ENCODE results near the gene SELENON.

Gene SELENON

GRCh38 chr1:25844536-25845337 lies 44.7 kb downstream of the SELENON start:
- TF ChIP-seq ZSCAN23 (tag by site-specific recombination; IDR thresholded peaks at IDR 0.05) (no peak), SCRT2 (tag by site-specific recombination; IDR thresholded peaks at IDR 0.05) (peak; percentile 58)
- ChIA-PET CTCF (interaction anchor here (0.6 to 2.0 kb wide), 7 partner anchors 9 to 379 kb away, joined by 3 to 9 read pairs (median 4); no protein-coding TSS in a partner anchor), POLR2A (interaction anchor here (0.6 to 1.5 kb wide), 3 partner anchors 14 to 597 kb away, joined by 3 to 7 read pairs (median 4); partner anchors contain the start of gene RSRP1)
- no peak overlapping the region for H3K4me3 ChIP-seq (ENCODE audit: low read depth, low read length)
- H3K4me1 ChIP-seq (ENCODE audit: control insufficient read depth, insufficient read depth, low read length), result peaks cover 3% of the 10 kb centered on the region; the same call in 1 of the 2 replicates
- H3K9me3 ChIP-seq (ENCODE audit: control insufficient read depth, insufficient read depth, low read depth, low read length), result no peaks in the 10 kb centered on the region
- H3K27ac ChIP-seq (ENCODE audit: extremely low read depth, low read depth, low read length), result no peak overlapping the region
- H3K36me3 ChIP-seq (ENCODE audit: control insufficient read depth in 2 of 2, insufficient read depth in 1 of 2, low read length in 2 of 2), result no peaks in the 10 kb centered on the region; a peak in 1 of 3 replicates

DNA sequence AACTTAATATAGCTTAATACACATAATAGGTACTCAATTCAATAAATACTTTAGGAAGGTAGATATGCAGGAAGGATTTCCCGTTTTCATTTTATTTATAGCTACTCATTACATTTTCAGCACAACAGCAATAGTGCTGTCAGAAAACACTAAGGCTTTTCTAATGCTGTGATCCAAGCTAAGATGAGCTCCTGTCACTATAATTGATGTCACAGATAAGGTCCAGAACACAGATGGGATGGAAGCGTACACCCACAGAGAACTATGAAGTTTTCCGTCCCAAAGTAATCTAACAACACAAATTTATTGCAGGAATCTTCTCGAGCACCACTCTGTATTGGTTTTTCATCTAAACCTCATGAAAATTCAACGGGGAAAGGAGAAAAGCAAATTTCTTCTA lies 45.7 kb downstream of the SELENON start:
- no peak overlapping the region for H3K27ac ChIP-seq (ENCODE audit: extremely low read depth, low read depth, low read length)
- TF ChIP-seq, protein P1, sequence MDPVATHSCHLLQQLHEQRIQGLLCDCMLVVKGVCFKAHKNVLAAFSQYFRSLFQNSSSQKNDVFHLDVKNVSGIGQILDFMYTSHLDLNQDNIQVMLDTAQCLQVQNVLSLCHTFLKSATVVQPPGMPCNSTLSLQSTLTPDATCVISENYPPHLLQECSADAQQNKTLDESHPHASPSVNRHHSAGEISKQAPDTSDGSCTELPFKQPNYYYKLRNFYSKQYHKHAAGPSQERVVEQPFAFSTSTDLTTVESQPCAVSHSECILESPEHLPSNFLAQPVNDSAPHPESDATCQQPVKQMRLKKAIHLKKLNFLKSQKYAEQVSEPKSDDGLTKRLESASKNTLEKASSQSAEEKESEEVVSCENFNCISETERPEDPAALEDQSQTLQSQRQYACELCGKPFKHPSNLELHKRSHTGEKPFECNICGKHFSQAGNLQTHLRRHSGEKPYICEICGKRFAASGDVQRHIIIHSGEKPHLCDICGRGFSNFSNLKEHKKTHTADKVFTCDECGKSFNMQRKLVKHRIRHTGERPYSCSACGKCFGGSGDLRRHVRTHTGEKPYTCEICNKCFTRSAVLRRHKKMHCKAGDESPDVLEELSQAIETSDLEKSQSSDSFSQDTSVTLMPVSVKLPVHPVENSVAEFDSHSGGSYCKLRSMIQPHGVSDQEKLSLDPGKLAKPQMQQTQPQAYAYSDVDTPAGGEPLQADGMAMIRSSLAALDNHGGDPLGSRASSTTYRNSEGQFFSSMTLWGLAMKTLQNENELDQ (tag by site-specific recombination; IDR thresholded peaks at IDR 0.05; ENCODE audit: low read depth), result no peak
- no peak for TF ChIP-seq ZNF654 (tag by site-specific recombination; IDR thresholded peaks at IDR 0.05; ENCODE audit: low read depth)
- no peak for TF ChIP-seq ZNF426 (tag by site-specific recombination; IDR thresholded peaks at IDR 0.05)
- TF ChIP-seq EGR2 (tag by site-specific recombination; IDR thresholded peaks at IDR 0.05; ENCODE audit: low read depth), result no peak
- no peak for TF ChIP-seq ZNF629 (tag by site-specific recombination; IDR thresholded peaks at IDR 0.05)
- no peak for TF ChIP-seq ZNF544 (tag by site-specific recombination; IDR thresholded peaks at IDR 0.05)
- TF ChIP-seq SCRT1 (tag by site-specific recombination; IDR thresholded peaks at IDR 0.05; ENCODE audit: borderline replicate concordance), result no peak
- no peak for TF ChIP-seq ZBTB7A (tag by site-specific recombination; IDR thresholded peaks at IDR 0.05; ENCODE audit: low read depth)
- no peak for TF ChIP-seq SP3 (tag by site-specific recombination; IDR thresholded peaks at IDR 0.05)
- TF ChIP-seq ZNF223 (tag by site-specific recombination; IDR thresholded peaks at IDR 0.05), result no peak
- TF ChIP-seq RBAK (tag by site-specific recombination; IDR thresholded peaks at IDR 0.05), result no peak
- no peak for TF ChIP-seq ZNF658 (tag by site-specific recombination; IDR thresholded peaks at IDR 0.05)
- TF ChIP-seq TCF7L2 (IDR thresholded peaks at IDR 0.05; ENCODE audit: borderline replicate concordance, low read depth, low read length), result no peak
- TF ChIP-seq MYNN (tag by site-specific recombination; IDR thresholded peaks at IDR 0.05; ENCODE audit: borderline replicate concordance), result no peak
- TF ChIP-seq, protein P2, sequence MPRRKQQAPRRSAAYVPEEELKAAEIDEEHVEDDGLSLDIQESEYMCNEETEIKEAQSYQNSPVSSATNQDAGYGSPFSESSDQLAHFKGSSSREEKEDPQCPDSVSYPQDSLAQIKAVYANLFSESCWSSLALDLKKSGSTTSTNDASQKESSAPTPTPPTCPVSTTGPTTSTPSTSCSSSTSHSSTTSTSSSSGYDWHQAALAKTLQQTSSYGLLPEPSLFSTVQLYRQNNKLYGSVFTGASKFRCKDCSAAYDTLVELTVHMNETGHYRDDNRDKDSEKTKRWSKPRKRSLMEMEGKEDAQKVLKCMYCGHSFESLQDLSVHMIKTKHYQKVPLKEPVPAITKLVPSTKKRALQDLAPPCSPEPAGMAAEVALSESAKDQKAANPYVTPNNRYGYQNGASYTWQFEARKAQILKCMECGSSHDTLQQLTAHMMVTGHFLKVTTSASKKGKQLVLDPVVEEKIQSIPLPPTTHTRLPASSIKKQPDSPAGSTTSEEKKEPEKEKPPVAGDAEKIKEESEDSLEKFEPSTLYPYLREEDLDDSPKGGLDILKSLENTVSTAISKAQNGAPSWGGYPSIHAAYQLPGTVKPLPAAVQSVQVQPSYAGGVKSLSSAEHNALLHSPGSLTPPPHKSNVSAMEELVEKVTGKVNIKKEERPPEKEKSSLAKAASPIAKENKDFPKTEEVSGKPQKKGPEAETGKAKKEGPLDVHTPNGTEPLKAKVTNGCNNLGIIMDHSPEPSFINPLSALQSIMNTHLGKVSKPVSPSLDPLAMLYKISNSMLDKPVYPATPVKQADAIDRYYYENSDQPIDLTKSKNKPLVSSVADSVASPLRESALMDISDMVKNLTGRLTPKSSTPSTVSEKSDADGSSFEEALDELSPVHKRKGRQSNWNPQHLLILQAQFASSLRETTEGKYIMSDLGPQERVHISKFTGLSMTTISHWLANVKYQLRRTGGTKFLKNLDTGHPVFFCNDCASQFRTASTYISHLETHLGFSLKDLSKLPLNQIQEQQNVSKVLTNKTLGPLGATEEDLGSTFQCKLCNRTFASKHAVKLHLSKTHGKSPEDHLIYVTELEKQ (tag by site-specific recombination; IDR thresholded peaks at IDR 0.05; ENCODE audit: borderline replicate concordance), result no peak
- TF ChIP-seq MEIS1 (CRISPR knock-in tag; IDR thresholded peaks at IDR 0.05; ENCODE audit: borderline replicate concordance), result no peak
- TF ChIP-seq ZNF26 (tag by site-specific recombination; IDR thresholded peaks at IDR 0.05), result no peak
- TF ChIP-seq TRIM28 (IDR thresholded peaks at IDR 0.05; ENCODE audit: borderline replicate concordance, low read length), result no peak
- TF ChIP-seq SP7 (tag by site-specific recombination; IDR thresholded peaks at IDR 0.05), result no peak
- POLR2A ChIA-PET, result interaction anchor here (1.1 to 1.5 kb wide), 2 partner anchors 13 to 598 kb away, joined by 3 to 4 read pairs; partner anchors contain the start of gene RSRP1
- no peak overlapping the region for H3K4me3 ChIP-seq (ENCODE audit: low read depth, low read length)
- H3K36me3 ChIP-seq (ENCODE audit: control insufficient read depth in 2 of 2, insufficient read depth in 1 of 2, low read length in 2 of 2), result no peaks in the 10 kb centered on the region
- no peaks in the 10 kb centered on the region for H3K9me3 ChIP-seq (ENCODE audit: control insufficient read depth, insufficient read depth, low read depth, low read length)
- CTCF ChIA-PET, result interaction anchor here (2.0 kb wide), 1 partner anchor 19 kb away, joined by 4 read pairs; no protein-coding TSS in a partner anchor
- H3K4me1 ChIP-seq (ENCODE audit: control insufficient read depth, insufficient read depth, low read length), result peaks cover 3% of the 10 kb centered on the region; the same call in 1 of the 2 replicates

Measured in HEK293 (cell line).